Hepatocyte (in vitro differentiated cells): Measurements from ENCODE around the gene FREM1. TPM values are rescaled to one million over a fixed set of nuclear protein-coding genes. Genes with fewer than 3 reads are reported as not detected.

Experiments used
- DNase-seq: peaks from one replicate; pipeline ENCODE4 v3.0.0-alpha.2; 2016; ENCODE audit warnings: low spot score
- H2AFZ ChIP-seq: fragments of 200-600 bp; sonication (generic); 2 replicates; pipeline ENCODE4 v1.6.0; 2016; ENCODE audit warnings: antibody characterized with exemption, mild to moderate bottlenecking
- H3K27ac ChIP-seq: fragments of 200-600 bp; sonication (generic); 2 replicates; pipeline ENCODE4 v1.5.1; 2016; ENCODE audit warnings: mild to moderate bottlenecking
- H3K27me3 ChIP-seq: fragments of 200-600 bp; sonication (generic); 2 replicates; pipeline ENCODE4 v1.6.1; 2016
- H3K36me3 ChIP-seq: fragments of 200-600 bp; sonication (generic); replicated peaks from 2 replicates; pipeline ENCODE4 v1.5.1; 2016; ENCODE audit warnings: low read depth; ENCODE audit not compliant: insufficient read depth
- H3K4me1 ChIP-seq: fragments of 200-600 bp; sonication (generic); 2 replicates; pipeline ENCODE4 v1.5.1; 2016; ENCODE audit warnings: mild to moderate bottlenecking, moderate library complexity; ENCODE audit not compliant: insufficient read depth
- H3K4me2 ChIP-seq: fragments of 200-600 bp; sonication (generic); 2 replicates; pipeline ENCODE4 v1.6.0; 2016
- H3K4me3 ChIP-seq: fragments of 200-600 bp; sonication (generic); 2 replicates; pipeline ENCODE4 v1.5.1; 2016; ENCODE audit warnings: mild to moderate bottlenecking
- H3K79me2 ChIP-seq: fragments of 200-600 bp; sonication (generic); 2 replicates; pipeline ENCODE4 v1.6.0; 2017; ENCODE audit warnings: mild to moderate bottlenecking
- H3K9me2 ChIP-seq: fragments of 200-600 bp; sonication (generic); replicated peaks from 2 replicates; pipeline ENCODE4 v1.6.0; 2017; ENCODE audit warnings: mild to moderate bottlenecking; ENCODE audit not compliant: insufficient read depth
- H3K9me3 ChIP-seq: fragments of 200-600 bp; sonication (generic); 2 replicates; pipeline ENCODE4 v1.5.1; 2016; ENCODE audit warnings: low read depth, mild to moderate bottlenecking
- H4K20me1 ChIP-seq: fragments of 200-600 bp; sonication (generic); 2 replicates; pipeline ENCODE4 v1.6.0; 2016; ENCODE audit warnings: mild to moderate bottlenecking; ENCODE audit not compliant: insufficient read depth, poor library complexity, severe bottlenecking
- CTCF ChIP-seq: fragments of 200-600 bp; sonication (generic); IDR thresholded peaks from 2 replicates; pipeline ENCODE4 v1.5.1; 2016; ENCODE audit warnings: antibody characterized with exemption, mild to moderate bottlenecking; ENCODE audit not compliant: poor library complexity
- EZH2 ChIP-seq: fragments of 200-600 bp; sonication (generic); IDR thresholded peaks from 2 replicates; pipeline ENCODE4 v1.6.1; 2016; ENCODE audit warnings: antibody characterized with exemption, mild to moderate bottlenecking, borderline replicate concordance
- EZH2phosphoT487 ChIP-seq: fragments of 200-600 bp; sonication (generic); IDR thresholded peaks from one replicate; pipeline ENCODE4 v1.6.1; 2018; ENCODE audit warnings: antibody characterized with exemption, mild to moderate bottlenecking, low read depth, moderate library complexity; ENCODE audit not compliant: unreplicated experiment, severe bottlenecking
- WGBS: methylation state at CpG from one replicate; pipeline ENCODE4 v1.1.6; 2016; ENCODE audit warnings: low lambda C conversion rate; ENCODE audit errors: missing lambda C conversion rate; 5-methylcytosine and 5-hydroxymethylcytosine counted together
- polyA plus RNA-seq: library from polyadenylated mRNA; unstranded; fragments of >200 nt; fragmentation: Nextera tagmentation; extraction: Ambion mirVana; gene quantifications from 2 replicates; pipeline ENCODE4 v1.2.1, GENCODE V29; 2016
- total RNA-seq: library from RNA; depleted of rRNA; stranded (reverse); fragments of >200 nt; gene quantifications from 2 replicates; pipeline ENCODE4 v1.2.3, GENCODE V29; 2014

The FREM1 gene
- total and polyA plus RNA-seq, 2 experiments from 2014 or later: 9.7 to 36.1 TPM

GRCh38 chr9:14939378-14939777, 29.1 kb upstream of the FREM1 start:
- DNase-seq: no peak
- Histone ChIP-seq H3K4me1 (peaks cover 15% of the 10 kb centered on the region), H3K4me2 (no peak overlapping the region), H4K20me1 (no peaks in the 10 kb centered on the region), H3K27ac (no peak overlapping the region), H3K79me2 (no peaks in the 10 kb centered on the region), H3K9me3 (no peaks in the 10 kb centered on the region), H2AFZ (no peak overlapping the region), H3K4me3 (no peak overlapping the region), H3K27me3 (no peaks in the 10 kb centered on the region), H3K36me3 (no peaks in the 10 kb centered on the region), H3K9me2 (no peaks in the 10 kb centered on the region)
- WGBS: 75% methylated on average over 4 of the region's 4 CpGs
- TF ChIP-seq CTCF: no peak
- TF ChIP-seq EZH2: no peak
- TF ChIP-seq EZH2phosphoT487: no peak

GRCh38 chr9:14937216-14937615, 27.0 kb upstream of the FREM1 start:
- Histone ChIP-seq H3K4me2 (peak overlapping the region; percentile 36), H3K27ac (peak overlapping the region; percentile 74)

GRCh38 chr9:14936491-14936890, 26.3 kb upstream of the FREM1 start:
- H3K4me1 ChIP-seq: peaks cover 15% of the 10 kb centered on the region
- H3K4me2 ChIP-seq: peak overlapping the region; percentile 36
- no peaks in the 10 kb centered on the region for H3K79me2 ChIP-seq
- H3K9me2 ChIP-seq: no peaks in the 10 kb centered on the region
- peak; percentile 23 for DNase-seq
- no peaks in the 10 kb centered on the region for H3K27me3 ChIP-seq
- no peaks in the 10 kb centered on the region for H4K20me1 ChIP-seq
- TF ChIP-seq CTCF: no peak
- no peak for TF ChIP-seq EZH2phosphoT487
- TF ChIP-seq EZH2: no peak
- no peak overlapping the region for H2AFZ ChIP-seq
- no peaks in the 10 kb centered on the region for H3K36me3 ChIP-seq
- 30% methylated on average over 4 of the region's 4 CpGs for WGBS
- H3K27ac ChIP-seq: peak overlapping the region; percentile 74
- H3K9me3 ChIP-seq: no peaks in the 10 kb centered on the region
- H3K4me3 ChIP-seq: no peak overlapping the region

More at GRCh38 chr9:14937216-14937615, 27.0 kb upstream of the FREM1 start:
- no peaks in the 10 kb centered on the region for H3K36me3 ChIP-seq
- DNase-seq: no peak
- TF ChIP-seq EZH2phosphoT487: no peak
- no peak for TF ChIP-seq EZH2
- TF ChIP-seq CTCF: no peak
- H3K4me3 ChIP-seq: no peak overlapping the region
- H3K79me2 ChIP-seq: no peaks in the 10 kb centered on the region
- no peaks in the 10 kb centered on the region for H4K20me1 ChIP-seq
- WGBS: 64% methylated on average over 2 of the region's 2 CpGs
- H3K9me2 ChIP-seq: no peaks in the 10 kb centered on the region
- H3K9me3 ChIP-seq: no peaks in the 10 kb centered on the region
- no peak overlapping the region for H2AFZ ChIP-seq
- no peaks in the 10 kb centered on the region for H3K27me3 ChIP-seq
- peaks cover 15% of the 10 kb centered on the region for H3K4me1 ChIP-seq

GRCh38 chr9:14935964-14936363, 25.7 kb upstream of the FREM1 start:
- no peaks in the 10 kb centered on the region for H4K20me1 ChIP-seq
- no peak overlapping the region for H3K4me3 ChIP-seq
- peaks cover 15% of the 10 kb centered on the region for H3K4me1 ChIP-seq
- H3K9me2 ChIP-seq: no peaks in the 10 kb centered on the region
- no peaks in the 10 kb centered on the region for H3K79me2 ChIP-seq
- H2AFZ ChIP-seq: no peak overlapping the region
- no peaks in the 10 kb centered on the region for H3K27me3 ChIP-seq
- no peaks in the 10 kb centered on the region for H3K9me3 ChIP-seq
- H3K4me2 ChIP-seq: peak overlapping the region; percentile 36
- H3K36me3 ChIP-seq: no peaks in the 10 kb centered on the region
- peak overlapping the region; percentile 74 for H3K27ac ChIP-seq
- TF ChIP-seq EZH2 (no peak), EZH2phosphoT487 (no peak), CTCF (no peak)
- 34% methylated on average over 1 of the region's 1 CpG for WGBS
- DNase-seq: peak; percentile 45
